GM12891 (cell line): ENCODE measurements around the gene KCNIP1.

Source experiments
- POLR2A ChIP-seq: IDR thresholded peaks from 2 replicates; pipeline ENCODE4 v1.6.1; 2011; ENCODE audit warnings: low read depth, low read length, control low read depth
- POLR2AphosphoS5 ChIP-seq: IDR thresholded peaks from 2 replicates; pipeline ENCODE4 v1.6.1; 2011; ENCODE audit warnings: low read depth, low read length, control low read depth
- POU2F2 ChIP-seq: IDR thresholded peaks from 2 replicates; pipeline ENCODE4 v1.6.1; 2011; ENCODE audit warnings: low read depth, mild to moderate bottlenecking, control low read depth, low read length, moderate library complexity
- TAF1 ChIP-seq: IDR thresholded peaks from 2 replicates; pipeline ENCODE4 v1.6.1; 2011; ENCODE audit warnings: low read depth, low read length, control low read depth

DNA sequence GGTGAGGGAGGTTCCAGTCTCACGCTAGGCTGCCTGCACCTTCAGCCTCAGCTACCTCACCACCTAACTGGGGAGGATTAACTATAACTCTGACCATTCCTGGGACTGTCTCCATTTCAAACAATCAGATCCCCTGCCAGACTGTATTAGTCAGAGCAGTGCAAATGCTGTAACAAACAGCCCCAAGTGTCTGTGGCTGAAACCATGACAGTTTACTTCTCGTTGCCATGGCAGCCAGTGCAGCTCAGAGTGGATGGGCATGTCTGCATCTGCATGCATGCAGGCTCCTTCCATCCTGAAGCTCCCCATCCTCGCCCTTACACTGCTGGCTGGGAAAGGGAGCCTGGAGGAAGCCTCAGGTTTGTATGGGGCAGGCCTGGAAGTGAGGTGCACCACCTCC is 86.7 kb downstream of the KCNIP1 start:
- TF ChIP-seq POLR2A (no peak), POU2F2 (no peak), POLR2AphosphoS5 (no peak), TAF1 (no peak)
